H1 (cell line): Measurements from ENCODE around the gene MCL1.

Experiments used
- CHD1 ChIP-seq: IDR thresholded peaks from 2 replicates; pipeline ENCODE4 v1.6.1; 2012; ENCODE audit warnings: low read depth, low read length, improper control_type of control experiment
- CTCF ChIP-seq, 3 experiments: IDR thresholded peaks; 1 replicate in 2 of 3; 2 replicates in 1 of 3; pipeline versions ENCODE4 v1.5.1 to v1.6.1; 2011; ENCODE audit warnings: low read length in 3 of 3, mild to moderate bottlenecking in 3 of 3, inconsistent platforms in 2 of 3, low read depth in 1 of 3, moderate library complexity in 1 of 3; ENCODE audit not compliant: insufficient read depth in 1 of 3; ENCODE audit errors: control extremely low read depth in 1 of 3
- EZH2 ChIP-seq: fragments of 200-600 bp; sonication (generic); IDR thresholded peaks from 2 replicates; pipeline ENCODE4 v1.7.1; 2012; ENCODE audit warnings: low read depth, mild to moderate bottlenecking, moderate library complexity, low read length, inconsistent platforms; ENCODE audit not compliant: severe bottlenecking
- JUND ChIP-seq: IDR thresholded peaks from 2 replicates; pipeline ENCODE4 v1.6.1; 2011; ENCODE audit warnings: mild to moderate bottlenecking, improper control_type of control experiment, low read length
- MAFK ChIP-seq: IDR thresholded peaks from 2 replicates; pipeline ENCODE4 v1.6.1; 2012; ENCODE audit warnings: low read depth, mild to moderate bottlenecking, improper control_type of control experiment, low read length
- NRF1 ChIP-seq: IDR thresholded peaks from 2 replicates; pipeline ENCODE4 v1.6.1; 2011; ENCODE audit warnings: mild to moderate bottlenecking, low read depth, low read length, improper control_type of control experiment
- POLR2AphosphoS5 ChIP-seq: IDR thresholded peaks from 2 replicates; pipeline ENCODE4 v1.6.1; 2011; ENCODE audit warnings: low read depth, low read length
- RNF2 ChIP-seq: fragments of 200-900, 300-1000 bp; sonication (generic); IDR thresholded peaks from 2 replicates; pipeline ENCODE4 v1.7.1; 2016; ENCODE audit warnings: borderline replicate concordance, low read depth, mild to moderate bottlenecking, antibody characterized with exemption, low read length; ENCODE audit not compliant: poor library complexity, severe bottlenecking; ENCODE audit errors: missing control alignments
- TAF1 ChIP-seq: IDR thresholded peaks from 2 replicates; pipeline ENCODE4 v1.6.1; 2011; ENCODE audit warnings: mild to moderate bottlenecking, low read depth, low read length
- USF2 ChIP-seq: IDR thresholded peaks from 2 replicates; pipeline ENCODE4 v1.6.1; 2011; ENCODE audit warnings: low read length, improper control_type of control experiment

- TF ChIP-seq POLR2AphosphoS5 = no peak
- no peak for TF ChIP-seq CTCF (IDR thresholded peaks at IDR 0.05; ENCODE audit: control extremely low read depth in 1 of 3, insufficient read depth in 1 of 3, low read depth in 1 of 3, low read length in 3 of 3)
- no peak for TF ChIP-seq JUND
- no peak for TF ChIP-seq RNF2
- TF ChIP-seq EZH2 = no peak
- TF ChIP-seq NRF1 = no peak
- no peak for TF ChIP-seq MAFK
- no peak for TF ChIP-seq USF2
- TF ChIP-seq TAF1 = no peak
- TF ChIP-seq CHD1 = no peak
Observed at GRCh38 chr1:150548324-150548631, 31.1 kb downstream of the MCL1 start.
